ENCODE measurements around the gene ARHGAP24.

DNA sequence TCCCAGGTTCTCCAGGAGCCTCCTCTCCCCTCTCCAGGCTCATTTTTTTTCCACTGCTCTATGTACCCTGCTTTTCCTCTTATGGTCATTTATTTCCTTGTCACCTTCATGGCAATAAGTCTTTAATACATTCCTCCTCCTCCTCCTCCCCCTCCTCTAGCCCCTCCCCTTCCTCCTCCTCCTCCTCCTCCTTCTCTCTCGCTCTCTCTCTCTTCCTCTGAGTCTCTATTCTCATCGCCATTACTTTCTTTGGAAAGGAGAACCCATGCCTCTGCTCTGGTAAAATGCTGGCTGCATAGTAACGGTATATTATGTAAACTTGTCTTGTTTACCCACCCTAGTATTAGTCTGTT is 35.7 kb downstream of the ARHGAP24 start:
- TF ChIP-seq POLR2AphosphoS5 (IDR thresholded peaks at IDR 0.05; ENCODE audit: low read depth, low read length), result no peak
- no peak for TF ChIP-seq TAF1 (IDR thresholded peaks at IDR 0.05; ENCODE audit: borderline replicate concordance, insufficient read depth, low read length)
- TF ChIP-seq, protein P1, sequence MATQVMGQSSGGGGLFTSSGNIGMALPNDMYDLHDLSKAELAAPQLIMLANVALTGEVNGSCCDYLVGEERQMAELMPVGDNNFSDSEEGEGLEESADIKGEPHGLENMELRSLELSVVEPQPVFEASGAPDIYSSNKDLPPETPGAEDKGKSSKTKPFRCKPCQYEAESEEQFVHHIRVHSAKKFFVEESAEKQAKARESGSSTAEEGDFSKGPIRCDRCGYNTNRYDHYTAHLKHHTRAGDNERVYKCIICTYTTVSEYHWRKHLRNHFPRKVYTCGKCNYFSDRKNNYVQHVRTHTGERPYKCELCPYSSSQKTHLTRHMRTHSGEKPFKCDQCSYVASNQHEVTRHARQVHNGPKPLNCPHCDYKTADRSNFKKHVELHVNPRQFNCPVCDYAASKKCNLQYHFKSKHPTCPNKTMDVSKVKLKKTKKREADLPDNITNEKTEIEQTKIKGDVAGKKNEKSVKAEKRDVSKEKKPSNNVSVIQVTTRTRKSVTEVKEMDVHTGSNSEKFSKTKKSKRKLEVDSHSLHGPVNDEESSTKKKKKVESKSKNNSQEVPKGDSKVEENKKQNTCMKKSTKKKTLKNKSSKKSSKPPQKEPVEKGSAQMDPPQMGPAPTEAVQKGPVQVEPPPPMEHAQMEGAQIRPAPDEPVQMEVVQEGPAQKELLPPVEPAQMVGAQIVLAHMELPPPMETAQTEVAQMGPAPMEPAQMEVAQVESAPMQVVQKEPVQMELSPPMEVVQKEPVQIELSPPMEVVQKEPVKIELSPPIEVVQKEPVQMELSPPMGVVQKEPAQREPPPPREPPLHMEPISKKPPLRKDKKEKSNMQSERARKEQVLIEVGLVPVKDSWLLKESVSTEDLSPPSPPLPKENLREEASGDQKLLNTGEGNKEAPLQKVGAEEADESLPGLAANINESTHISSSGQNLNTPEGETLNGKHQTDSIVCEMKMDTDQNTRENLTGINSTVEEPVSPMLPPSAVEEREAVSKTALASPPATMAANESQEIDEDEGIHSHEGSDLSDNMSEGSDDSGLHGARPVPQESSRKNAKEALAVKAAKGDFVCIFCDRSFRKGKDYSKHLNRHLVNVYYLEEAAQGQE (IDR thresholded peaks at IDR 0.05; ENCODE audit: insufficient read depth in 1 of 2, low read depth in 2 of 2, low read length in 2 of 2), result no peak
- no peak for TF ChIP-seq SIN3A (IDR thresholded peaks at IDR 0.05; ENCODE audit: borderline replicate concordance, insufficient read depth, low read length)
